ENCODE results near the gene USP47.

USP47 gene

DNA sequence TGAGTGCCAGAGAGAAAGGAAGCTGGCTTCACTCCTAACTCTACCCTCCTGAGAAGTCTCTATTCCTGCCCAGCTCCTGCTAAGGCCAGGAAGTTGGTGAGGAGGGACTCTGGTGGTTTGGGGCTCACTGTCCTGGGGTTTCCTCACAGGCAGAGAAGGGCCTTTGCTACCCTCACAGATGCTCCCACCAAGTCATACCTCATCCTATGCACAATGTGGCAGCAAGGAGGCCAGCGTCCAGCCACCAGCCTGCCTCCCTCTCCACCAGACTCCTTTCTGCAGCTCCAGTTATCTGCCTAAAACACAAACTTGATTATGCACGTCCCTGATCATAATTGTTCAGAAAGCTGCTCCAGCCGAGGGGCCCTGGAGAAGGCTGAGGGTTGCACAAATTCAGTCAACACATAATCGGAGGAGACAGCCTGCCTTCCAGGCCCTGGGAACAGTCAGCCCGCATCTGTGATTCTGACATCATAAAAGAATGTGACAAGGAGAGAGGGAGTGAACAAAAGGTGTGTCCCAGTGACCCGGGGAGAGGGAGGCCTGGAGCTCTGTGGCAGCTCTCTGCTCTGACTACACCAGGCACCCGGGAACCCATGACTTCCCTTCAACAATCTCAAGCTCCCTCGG is 137.8 kb downstream of the USP47 start:
- no peaks in the 10 kb centered on the region for H3K9me3 ChIP-seq (ENCODE audit: control insufficient read depth, insufficient read depth, low read length)
- H3K4me3 ChIP-seq (ENCODE audit: low read length) = no peak overlapping the region
- H3K79me2 ChIP-seq (ENCODE audit: control insufficient read depth, low read length) = no peaks in the 10 kb centered on the region
- H3K27me3 ChIP-seq (ENCODE audit: control insufficient read depth, low read length) = no peaks in the 10 kb centered on the region
- H4K20me1 ChIP-seq (ENCODE audit: control insufficient read depth, insufficient read depth, low read depth, low read length) = no peaks in the 10 kb centered on the region
- no peak for TF ChIP-seq EZH2phosphoT487 (IDR thresholded peaks at IDR 0.05; ENCODE audit: borderline replicate concordance, low read length)
- TF ChIP-seq, protein P1, sequence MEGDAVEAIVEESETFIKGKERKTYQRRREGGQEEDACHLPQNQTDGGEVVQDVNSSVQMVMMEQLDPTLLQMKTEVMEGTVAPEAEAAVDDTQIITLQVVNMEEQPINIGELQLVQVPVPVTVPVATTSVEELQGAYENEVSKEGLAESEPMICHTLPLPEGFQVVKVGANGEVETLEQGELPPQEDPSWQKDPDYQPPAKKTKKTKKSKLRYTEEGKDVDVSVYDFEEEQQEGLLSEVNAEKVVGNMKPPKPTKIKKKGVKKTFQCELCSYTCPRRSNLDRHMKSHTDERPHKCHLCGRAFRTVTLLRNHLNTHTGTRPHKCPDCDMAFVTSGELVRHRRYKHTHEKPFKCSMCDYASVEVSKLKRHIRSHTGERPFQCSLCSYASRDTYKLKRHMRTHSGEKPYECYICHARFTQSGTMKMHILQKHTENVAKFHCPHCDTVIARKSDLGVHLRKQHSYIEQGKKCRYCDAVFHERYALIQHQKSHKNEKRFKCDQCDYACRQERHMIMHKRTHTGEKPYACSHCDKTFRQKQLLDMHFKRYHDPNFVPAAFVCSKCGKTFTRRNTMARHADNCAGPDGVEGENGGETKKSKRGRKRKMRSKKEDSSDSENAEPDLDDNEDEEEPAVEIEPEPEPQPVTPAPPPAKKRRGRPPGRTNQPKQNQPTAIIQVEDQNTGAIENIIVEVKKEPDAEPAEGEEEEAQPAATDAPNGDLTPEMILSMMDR (IDR thresholded peaks at IDR 0.05; ENCODE audit: low read depth, low read length, poor library complexity, severe bottlenecking) = no peak
- H3K9me2 ChIP-seq (replicated peaks; ENCODE audit: control insufficient read depth, low read length) = no peaks in the 10 kb centered on the region
- no peak overlapping the region for H3K4me2 ChIP-seq (ENCODE audit: low read length)
- no peaks in the 10 kb centered on the region for H3K36me3 ChIP-seq (ENCODE audit: control insufficient read depth, low read length)
- no peaks in the 10 kb centered on the region for H3F3A ChIP-seq (ENCODE audit: control insufficient read depth, insufficient read depth)
- peaks cover 5% of the 10 kb centered on the region for H3K4me1 ChIP-seq (ENCODE audit: control insufficient read depth, low read length)
- no peak overlapping the region for H3K27ac ChIP-seq (ENCODE audit: low read depth, low read length)

DNA sequence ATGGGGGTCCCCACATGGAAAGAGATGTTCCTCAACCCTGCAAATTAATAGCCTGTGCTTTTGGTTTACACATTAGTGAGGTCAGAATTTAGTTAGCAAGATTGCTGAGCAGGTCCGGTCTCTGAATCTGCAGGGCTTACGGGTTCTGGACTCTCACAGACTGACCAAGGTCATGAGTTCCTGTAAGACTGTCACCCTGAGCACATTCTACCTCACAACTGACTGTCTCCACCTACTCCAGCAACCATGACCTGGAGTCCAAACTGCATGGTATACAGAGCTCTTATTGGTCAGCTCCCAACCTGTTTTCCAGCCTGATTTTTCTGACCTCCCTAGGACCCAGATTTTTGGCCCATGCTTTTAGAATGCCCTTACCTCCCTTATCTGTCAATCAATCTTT is 138.4 kb downstream of the USP47 start:
- Histone ChIP-seq H3K27ac (ENCODE audit: low read depth, low read length) (no peak overlapping the region), H3K79me2 (ENCODE audit: control insufficient read depth, low read length) (no peaks in the 10 kb centered on the region), H3K9me2 (replicated peaks; ENCODE audit: control insufficient read depth, low read length) (no peaks in the 10 kb centered on the region), H3F3A (ENCODE audit: control insufficient read depth, insufficient read depth) (no peaks in the 10 kb centered on the region), H3K4me1 (ENCODE audit: control insufficient read depth, low read length) (peaks cover 5% of the 10 kb centered on the region), H3K4me3 (ENCODE audit: low read length) (no peak overlapping the region), H3K27me3 (ENCODE audit: control insufficient read depth, low read length) (no peaks in the 10 kb centered on the region), H4K20me1 (ENCODE audit: control insufficient read depth, insufficient read depth, low read depth, low read length) (no peaks in the 10 kb centered on the region), H3K36me3 (ENCODE audit: control insufficient read depth, low read length) (no peaks in the 10 kb centered on the region), H3K4me2 (ENCODE audit: low read length) (no peak overlapping the region), H3K9me3 (ENCODE audit: control insufficient read depth, insufficient read depth, low read length) (no peaks in the 10 kb centered on the region)
- TF ChIP-seq, protein P1 (IDR thresholded peaks at IDR 0.05; ENCODE audit: low read depth, low read length, poor library complexity, severe bottlenecking) = no peak
- TF ChIP-seq EZH2phosphoT487 (IDR thresholded peaks at IDR 0.05; ENCODE audit: borderline replicate concordance, low read length) = no peak

DNA sequence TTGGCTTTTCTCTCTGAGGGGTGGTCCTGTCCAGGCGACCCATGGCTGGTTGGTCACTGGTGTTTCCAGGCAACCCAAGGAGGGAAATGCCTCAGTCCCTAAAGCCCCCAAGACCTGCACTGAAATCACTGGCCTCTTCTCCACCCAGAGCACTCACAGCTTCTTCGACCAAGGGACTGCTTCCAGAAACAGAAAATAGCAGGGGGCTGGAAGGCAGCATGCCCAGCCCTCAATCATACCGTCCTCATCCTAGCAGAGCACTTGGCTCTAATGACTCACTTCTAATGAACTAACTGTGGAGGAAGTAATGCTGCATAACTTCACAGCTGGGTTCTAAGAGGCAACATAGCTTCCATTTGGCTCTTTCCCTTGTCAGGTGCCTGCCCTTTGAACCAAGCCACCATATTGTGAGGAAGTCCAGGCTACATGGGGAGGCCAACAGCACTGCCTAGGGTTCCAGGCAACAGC is 139.1 kb downstream of the USP47 start:
- no peaks in the 10 kb centered on the region for H3F3A ChIP-seq (ENCODE audit: control insufficient read depth, insufficient read depth)
- no peaks in the 10 kb centered on the region for H3K27me3 ChIP-seq (ENCODE audit: control insufficient read depth, low read length)
- TF ChIP-seq, protein P1 (IDR thresholded peaks at IDR 0.05; ENCODE audit: low read depth, low read length, poor library complexity, severe bottlenecking) = no peak
- TF ChIP-seq EZH2phosphoT487 (IDR thresholded peaks at IDR 0.05; ENCODE audit: borderline replicate concordance, low read length) = no peak
- no peak overlapping the region for H3K4me2 ChIP-seq (ENCODE audit: low read length)
- H3K9me2 ChIP-seq (replicated peaks; ENCODE audit: control insufficient read depth, low read length) = no peaks in the 10 kb centered on the region
- no peaks in the 10 kb centered on the region for H3K79me2 ChIP-seq (ENCODE audit: control insufficient read depth, low read length)
- H3K4me3 ChIP-seq (ENCODE audit: low read length) = no peak overlapping the region
- no peaks in the 10 kb centered on the region for H3K36me3 ChIP-seq (ENCODE audit: control insufficient read depth, low read length)
- peaks cover 5% of the 10 kb centered on the region for H3K4me1 ChIP-seq (ENCODE audit: control insufficient read depth, low read length)
- H4K20me1 ChIP-seq (ENCODE audit: control insufficient read depth, insufficient read depth, low read depth, low read length) = no peaks in the 10 kb centered on the region
- no peak overlapping the region for H3K27ac ChIP-seq (ENCODE audit: low read depth, low read length)
- H3K9me3 ChIP-seq (ENCODE audit: control insufficient read depth, insufficient read depth, low read length) = no peaks in the 10 kb centered on the region

Data from DOHH2 (cell line).